Esophagus squamous epithelium (tissue), 4 donors: ENCODE measurements around the gene LRRN4CL.
"Not testable (repeated sequence)": the region's sequence is repeated elsewhere in the genome, so short reads cannot be mapped to it uniquely, and the experiment has no call there.

Experiments used
- CTCF ChIP-seq, 6 experiments: fragments of 450-650 bp in 4 of 6; fragments of 200-600 bp in 2 of 6; sonication (generic) in 2 of 6; IDR thresholded peaks; one replicate each; pipeline ENCODE4 v1.5.1; 2016 to 2019; ENCODE audit warnings: antibody characterized with exemption in 6 of 6, mild to moderate bottlenecking in 4 of 6, moderate library complexity in 4 of 6
- POLR2A ChIP-seq, 4 donors: fragments of 450-650 bp; IDR thresholded peaks; one replicate each; pipeline ENCODE4 v1.6.1; 2017; ENCODE audit warnings: antibody characterized with exemption in 4 of 4, mild to moderate bottlenecking in 4 of 4, moderate library complexity in 3 of 4

GRCh38 chr11:62693624-62694023 lies 4.3 kb upstream of the LRRN4CL start:
- not testable (repeated sequence) for TF ChIP-seq CTCF, POLR2A (IDR thresholded peaks at IDR 0.05)
